GM21367 (cell line): ENCODE measurements around the gene ZNF26.
"Not testable (repeated sequence)": the region's sequence is repeated elsewhere in the genome, so short reads cannot be mapped to it uniquely, and the experiment has no call there.

Source experiments
- ATAC-seq: cut with Tn5 transposase; IDR thresholded peaks from one replicate; pipeline ENCODE4 v1.9.1; 2021; ENCODE audit not compliant: unreplicated experiment

ZNF26 gene

GRCh38 chr12:132955094-132956010 is 30.8 kb upstream of the ZNF26 start:
- peak; percentile 29 for ATAC-seq

GRCh38 chr12:132956011-132956788 is 30.0 kb upstream of the ZNF26 start, which contains the start of gene ZNF605:
ZNF605 (minus strand) TSS chr12:132956306; CDS start chr12:132945635, 10,671 bp downstream.
- ATAC-seq, result peak; percentile 92

DNA sequence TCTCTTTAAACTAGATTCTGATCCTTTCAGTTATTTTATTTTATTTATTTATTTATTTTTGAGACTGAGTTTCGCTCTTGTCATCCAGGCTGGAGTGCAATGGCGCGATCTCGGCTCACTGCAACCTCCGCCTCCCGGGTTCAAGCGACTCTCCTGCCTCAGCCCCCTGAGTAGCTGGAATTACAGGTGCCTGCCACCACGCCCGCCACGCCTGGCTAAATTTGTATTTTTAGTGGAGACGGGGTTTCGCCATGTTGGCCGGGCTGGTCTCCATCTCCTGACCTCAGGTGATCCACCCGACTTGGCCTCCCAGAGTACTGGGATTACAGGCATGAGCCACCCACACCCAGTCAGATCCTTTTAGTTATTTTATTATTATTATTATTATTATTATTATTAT is 24.4 kb upstream of the ZNF26 start:
- not testable (repeated sequence) for ATAC-seq

- not testable (repeated sequence) for ATAC-seq
Measured at GRCh38 chr12:132963947-132964346, 22.2 kb upstream of the ZNF26 start.

DNA sequence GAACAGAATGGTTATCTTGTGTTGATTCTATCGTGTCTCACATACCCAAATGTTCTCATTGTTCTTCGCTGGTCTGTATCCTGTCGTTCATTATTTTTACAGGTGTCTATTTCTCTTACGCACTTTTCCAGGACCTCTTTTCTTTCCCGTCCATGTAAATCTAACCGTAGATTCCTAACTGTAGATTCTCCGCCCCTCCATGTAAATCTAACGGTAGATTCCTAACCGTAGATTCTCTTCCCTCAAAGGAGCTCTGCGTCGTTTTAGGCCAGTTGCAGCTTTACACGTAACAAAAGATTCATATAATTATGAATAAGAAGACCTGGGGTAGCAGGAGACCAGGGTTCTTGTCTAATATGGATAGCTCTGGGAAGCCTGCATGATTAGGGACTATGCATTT is 20.4 kb upstream of the ZNF26 start:
- ATAC-seq, result no peak

GRCh38 chr12:132966676-132967415 is 19.3 kb upstream of the ZNF26 start:
- no peak for ATAC-seq

DNA sequence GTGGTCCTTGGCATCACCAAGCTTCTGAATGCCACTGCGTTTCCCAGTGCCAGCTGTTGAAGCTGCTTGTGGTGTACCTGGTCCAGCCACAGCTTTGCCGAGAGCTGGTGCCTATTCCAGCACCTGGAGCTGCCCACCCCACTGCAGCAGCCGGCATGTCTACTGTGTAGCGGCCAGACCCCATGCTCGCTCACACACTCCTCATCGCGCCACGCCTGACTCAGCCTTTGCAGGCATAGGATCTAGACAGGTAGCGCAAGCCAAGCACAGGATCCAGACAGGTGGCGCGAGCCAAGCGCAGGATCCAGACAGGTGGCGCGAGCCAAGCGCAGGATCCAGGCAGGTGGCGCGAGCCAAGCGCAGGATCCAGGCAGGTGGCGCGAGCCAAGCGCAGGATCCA is 18.4 kb upstream of the ZNF26 start:
- ATAC-seq, result no peak

DNA sequence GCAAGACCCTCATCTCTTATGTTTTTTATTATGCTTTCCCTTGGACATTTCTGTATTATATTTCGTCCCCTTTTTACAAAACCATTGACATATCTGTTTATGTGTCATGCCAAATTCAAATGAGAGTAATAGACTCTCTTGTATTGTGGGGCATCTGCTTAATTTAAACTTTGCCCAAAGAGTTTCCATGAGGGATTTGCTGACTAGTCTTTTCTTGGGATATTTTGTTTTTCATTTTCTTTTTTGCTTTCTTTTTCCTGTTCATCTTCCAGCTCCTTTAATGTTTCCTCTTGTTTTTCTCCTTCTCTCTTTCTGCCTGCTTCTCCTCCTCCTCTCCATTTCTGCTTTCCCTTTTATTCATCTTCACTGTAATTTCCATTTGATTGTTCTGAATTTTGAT is 13.8 kb upstream of the ZNF26 start:
- ATAC-seq, result no peak

GRCh38 chr12:132976870-132977269 is 9.3 kb upstream of the ZNF26 start:
- not testable (repeated sequence) for ATAC-seq

GRCh38 chr12:132986885-132987225 is 688 bp downstream of the ZNF26 start:
- no peak for ATAC-seq

DNA sequence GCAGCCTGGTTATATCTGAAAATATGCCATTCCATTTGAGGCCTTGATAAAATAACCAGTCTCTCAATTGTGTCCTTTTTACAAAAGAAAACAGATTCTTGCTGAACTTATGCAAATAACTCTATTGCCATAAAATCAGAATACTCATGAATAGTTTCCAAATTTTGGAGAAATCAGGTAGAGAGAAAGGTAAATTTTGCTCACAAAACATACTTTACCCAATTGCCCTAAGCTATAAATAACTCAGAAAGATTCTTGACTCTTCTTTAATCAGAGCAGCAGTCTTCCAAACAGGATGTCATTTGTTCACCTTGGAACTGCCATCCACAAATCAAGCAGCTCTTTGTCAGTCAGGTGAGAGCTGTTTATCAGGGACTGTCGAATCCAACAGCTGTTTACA is 12.6 kb downstream of the ZNF26 start:
- ATAC-seq, result no peak

GRCh38 chr12:133010657-133011297 is 24.6 kb downstream of the ZNF26 start:
- no peak for ATAC-seq

- no peak for ATAC-seq
Measured at GRCh38 chr12:133023566-133023965, 37.4 kb downstream of the ZNF26 start.

GRCh38 chr12:133026996-133027395 is 40.8 kb downstream of the ZNF26 start:
- no peak for ATAC-seq

DNA sequence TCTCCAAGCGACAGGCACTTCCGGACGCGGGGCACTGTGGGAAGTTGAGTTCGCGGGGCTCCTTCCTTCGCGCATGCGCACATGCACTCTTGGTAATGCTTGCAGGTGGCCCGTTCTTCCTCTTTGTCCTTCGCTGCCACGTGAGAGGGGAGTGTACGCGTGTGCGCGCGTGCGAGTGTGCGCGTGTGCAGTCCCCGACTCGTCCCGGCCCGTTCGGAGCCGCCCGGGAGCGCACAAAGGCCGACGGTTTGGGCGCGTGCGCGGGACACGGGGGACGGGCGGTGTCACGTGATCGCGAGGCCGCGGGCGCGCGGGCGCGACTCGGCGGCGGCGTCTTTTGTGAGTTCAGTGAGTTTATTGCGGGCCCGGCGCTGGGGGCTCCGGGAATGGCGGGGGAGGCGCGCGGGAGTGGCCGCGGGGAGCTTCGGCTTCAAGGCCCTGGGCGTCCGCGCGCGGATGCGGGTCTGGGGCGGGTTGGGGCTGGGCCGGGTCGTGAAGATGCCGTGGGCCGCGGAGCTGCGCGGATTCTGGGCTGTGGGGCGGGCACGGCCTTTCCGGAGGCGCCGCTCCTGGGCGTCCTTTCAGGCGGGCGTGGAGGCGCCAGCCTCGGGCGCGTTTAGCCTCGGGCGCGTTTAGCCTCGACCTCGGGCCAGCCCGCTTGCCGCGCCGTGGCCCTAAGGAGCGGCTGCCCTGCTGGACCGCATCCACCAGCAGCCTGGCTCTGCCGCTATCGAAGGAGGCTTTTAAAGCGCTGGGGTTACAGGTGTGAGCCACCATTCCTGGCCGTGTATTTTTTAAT is 51.2 kb downstream of the ZNF26 start, which contains the start of gene ZNF84:
Gene ZNF84 (plus strand): TSS at position 303 of the 799 bp plus-strand sequence. CDS start 3,959 bp downstream, outside the sequence.
- peak; percentile 83 for ATAC-seq

- no peak for ATAC-seq
Measured at GRCh38 chr12:133038118-133038709, 52.0 kb downstream of the ZNF26 start.

- no peak for ATAC-seq
Measured at GRCh38 chr12:133046698-133047097, 60.5 kb downstream of the ZNF26 start.

- no peak for ATAC-seq
Measured at GRCh38 chr12:133057446-133057845, 71.3 kb downstream of the ZNF26 start.
